Sigmoid colon (tissue), 4 donors: Measurements from ENCODE around the gene TSPAN12.

Source experiments
- CTCF ChIP-seq, 4 experiments: fragments of 450-650 bp in 3 of 4; fragments of 200-600 bp in 1 of 4; IDR thresholded peaks; one replicate each; pipeline ENCODE4 v1.5.1; 2016 to 2019; ENCODE audit warnings: antibody characterized with exemption in 4 of 4, mild to moderate bottlenecking in 3 of 4, moderate library complexity in 2 of 4
- EP300 ChIP-seq, 4 donors: sonication (generic); formaldehyde crosslinking; IDR thresholded peaks; one replicate each; pipeline ENCODE4 v1.6.1; 2017; ENCODE audit warnings: antibody characterized with exemption in 4 of 4

- TF ChIP-seq CTCF (IDR thresholded peaks at IDR 0.05) (no peak), EP300 (IDR thresholded peaks at IDR 0.05) (no peak)
These were observed 1.5 kb upstream of the TSPAN12 start for GRCh38 chr7:120859459-120859858.
